Melanocyte of skin (primary cell): ENCODE data around the gene CCDC112. TPM values are rescaled to one million over a fixed set of nuclear protein-coding genes. Genes with fewer than 3 reads are reported as not detected.

Source experiments
- small RNA-seq, 2 donors: library from RNA; depleted of rRNA; stranded (forward); fragments of <200 nt; gene quantifications; one replicate each; pipeline ENCODE3, GENCODE V24; 2012
- total RNA-seq, 2 donors: library from RNA; depleted of rRNA; stranded (reverse); fragments of >200 nt; gene quantifications; 2 replicates each; pipeline ENCODE4 v1.2.3, GENCODE V29; 2012

Gene CCDC112
- 1 to 10 TPM; 7.3 to 9.3 TPM for total RNA-seq

GRCh38 chr5:115296124-115297022 is at the start of gene CCDC112:
TSS of gene CCDC112 (minus strand) at chr5:115296654. CDS start at chr5:115296543, 111 bp downstream.

DNA sequence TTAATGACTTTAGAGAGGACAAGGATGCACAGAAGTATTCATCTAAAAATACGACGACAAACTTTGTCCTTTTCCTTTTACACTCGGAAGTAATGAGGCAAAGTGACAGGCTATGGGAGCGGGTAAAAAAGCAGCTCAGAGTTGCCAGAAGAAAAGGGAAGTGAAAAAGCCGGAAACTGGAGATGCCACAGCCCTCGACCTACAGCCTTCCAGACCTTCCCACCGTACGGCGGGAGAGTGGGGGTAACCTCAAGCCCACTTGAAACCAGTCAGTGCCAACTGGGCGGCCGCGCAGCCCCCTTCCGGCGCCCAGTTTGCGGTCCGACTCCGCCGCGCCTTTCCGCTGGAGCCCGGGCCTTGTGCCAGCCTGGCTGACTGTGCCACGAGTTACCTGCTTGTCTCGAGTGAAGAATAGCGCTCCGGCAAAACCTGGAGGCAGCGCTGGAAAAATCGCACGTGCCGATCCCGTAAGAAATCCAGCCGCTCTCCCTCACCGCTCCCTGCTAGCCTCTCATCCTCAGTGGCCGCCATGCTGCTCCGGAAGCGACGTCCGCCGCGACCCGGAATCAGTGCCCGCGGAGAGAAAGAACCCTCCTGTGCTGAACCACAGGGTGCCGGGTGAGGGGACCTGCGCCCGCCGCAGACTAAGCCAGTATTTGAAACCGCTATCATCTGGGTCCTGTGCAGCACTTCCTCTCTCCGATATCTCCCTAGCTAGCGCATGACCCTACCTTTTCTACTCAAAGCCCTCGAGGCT is 34.0 kb downstream of the CCDC112 start, which contains the start of gene PGGT1B:
Gene PGGT1B, minus strand, starts transcription at position 557 of the 757 bp plus-strand sequence. Its CDS starts 26 bp downstream, at position 531.

Small RNA genes lying within 50 kb of the gene (small RNA-seq; reads per million reads assigned to genes)
- gene HMGN1P15: 0 reads per million in 2 donors

Other genes with a start within 250 kb of the CCDC112 start
- gene TRIM36, start 126.7 kb downstream of the CCDC112 start, total RNA-seq: 1 to 10 TPM; 3.1 to 7.3 TPM
- 10 to 100 TPM; 11.0 to 20.3 TPM for gene PGGT1B, start 33.8 kb downstream of the CCDC112 start, total RNA-seq
- gene FEM1C, start 248.1 kb upstream of the CCDC112 start, total RNA-seq: 10 to 100 TPM; 22.0 to 37.9 TPM